ENCODE data around the gene ADCY2. TPM values are rescaled to one million over a fixed set of nuclear protein-coding genes. Genes with fewer than 3 reads are reported as not detected.

The ADCY2 gene
- total RNA-seq, 1 experiment from 2014 or later: 31.3 TPM

- Histone ChIP-seq H3K9ac (ENCODE audit: extremely low read depth, insufficient read length, low read length) (no peak overlapping the region), H3K4me1 (ENCODE audit: insufficient read depth, low read length) (no peaks in the 10 kb centered on the region), H3K4ac (ENCODE audit: low read depth, low read length) (no peak overlapping the region), H3K27me3 (ENCODE audit: insufficient read depth, low read length) (no peaks in the 10 kb centered on the region), H2AK5ac (ENCODE audit: insufficient read length, low read length) (no peak overlapping the region), H2BK5ac (ENCODE audit: insufficient read length, low read length) (no peak overlapping the region), H4K20me1 (ENCODE audit: control insufficient read depth, insufficient read depth, insufficient read length) (no peaks in the 10 kb centered on the region), H3K23me2 (ENCODE audit: insufficient read length, low read depth, low read length, poor library complexity, severe bottlenecking) (no peaks in the 10 kb centered on the region), H4K5ac (ENCODE audit: insufficient read length, low read depth, low read length) (no peak overlapping the region), H3K9me3 (ENCODE audit: control insufficient read depth, low read depth, low read length) (no peaks in the 10 kb centered on the region), H3K27ac (ENCODE audit: insufficient read length, low read depth, low read length) (no peak overlapping the region), H3K79me2 (ENCODE audit: insufficient read depth, low read length) (peaks cover 4% of the 10 kb centered on the region; the same call in 1 of the 2 replicates), H3K56ac (ENCODE audit: insufficient read length, low read depth, low read length) (no peak overlapping the region), H2BK20ac (ENCODE audit: low read depth, low read length, poor library complexity, severe bottlenecking) (no peak overlapping the region), H3K4me2 (ENCODE audit: insufficient read depth, insufficient read length, low read length) (no peak overlapping the region), H3K23ac (ENCODE audit: insufficient read length, low read depth, low read length) (no peak overlapping the region), H4K8ac (replicated peaks; ENCODE audit: insufficient read length, low read depth, low read length) (no peak overlapping the region), H4K91ac (ENCODE audit: insufficient read length, low read depth, low read length) (no peak overlapping the region), H3K79me1 (ENCODE audit: insufficient read depth, low read depth, low read length, poor library complexity, severe bottlenecking) (peaks cover 4% of the 10 kb centered on the region), H2BK12ac (ENCODE audit: insufficient read length, low read depth, low read length) (no peak overlapping the region), H3K14ac (ENCODE audit: insufficient read depth, low read length) (no peak overlapping the region), H2AFZ (ENCODE audit: low read length) (no peak overlapping the region), H2BK15ac (ENCODE audit: low read depth, low read length) (no peak overlapping the region), H3T11ph (ENCODE audit: low read length) (no peak overlapping the region), H3K18ac (ENCODE audit: insufficient read length, low read depth, low read length) (no peak overlapping the region), H2BK120ac (ENCODE audit: low read depth, low read length, poor library complexity, severe bottlenecking) (no peak overlapping the region)
- no peaks in the 10 kb centered on the region for H3K27me3 Mint-ChIP-seq (ENCODE audit: low read depth)
- H3K27ac Mint-ChIP-seq: no peak overlapping the region
- H3K36me3 Mint-ChIP-seq (ENCODE audit: insufficient read depth in 1 of 3, low read depth in 3 of 3): peaks cover 32 to 85% (median 78%) of the 10 kb centered on the region in 3 experiments
- no peaks in the 10 kb centered on the region for H3K9me3 Mint-ChIP-seq
- H3K4me3 Mint-ChIP-seq: no peak overlapping the region
- DNase-seq: no peak
- TF ChIP-seq CTCF (conservative IDR thresholded peaks at IDR 0.05): no peak
- H3K4me1 Mint-ChIP-seq: no peaks in the 10 kb centered on the region
Observed at GRCh38 chr5:7878381-7878873, 482.5 kb downstream of the ADCY2 start.

All from H9 (cell line).